ENCODE results near the gene YBEY.

- TF ChIP-seq, protein P1, sequence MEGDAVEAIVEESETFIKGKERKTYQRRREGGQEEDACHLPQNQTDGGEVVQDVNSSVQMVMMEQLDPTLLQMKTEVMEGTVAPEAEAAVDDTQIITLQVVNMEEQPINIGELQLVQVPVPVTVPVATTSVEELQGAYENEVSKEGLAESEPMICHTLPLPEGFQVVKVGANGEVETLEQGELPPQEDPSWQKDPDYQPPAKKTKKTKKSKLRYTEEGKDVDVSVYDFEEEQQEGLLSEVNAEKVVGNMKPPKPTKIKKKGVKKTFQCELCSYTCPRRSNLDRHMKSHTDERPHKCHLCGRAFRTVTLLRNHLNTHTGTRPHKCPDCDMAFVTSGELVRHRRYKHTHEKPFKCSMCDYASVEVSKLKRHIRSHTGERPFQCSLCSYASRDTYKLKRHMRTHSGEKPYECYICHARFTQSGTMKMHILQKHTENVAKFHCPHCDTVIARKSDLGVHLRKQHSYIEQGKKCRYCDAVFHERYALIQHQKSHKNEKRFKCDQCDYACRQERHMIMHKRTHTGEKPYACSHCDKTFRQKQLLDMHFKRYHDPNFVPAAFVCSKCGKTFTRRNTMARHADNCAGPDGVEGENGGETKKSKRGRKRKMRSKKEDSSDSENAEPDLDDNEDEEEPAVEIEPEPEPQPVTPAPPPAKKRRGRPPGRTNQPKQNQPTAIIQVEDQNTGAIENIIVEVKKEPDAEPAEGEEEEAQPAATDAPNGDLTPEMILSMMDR (IDR thresholded peaks at IDR 0.05): no peak
- TF ChIP-seq ZFX (IDR thresholded peaks at IDR 0.05; ENCODE audit: borderline replicate concordance): no peak
Observed at GRCh38 chr21:46266946-46267345, 19.2 kb upstream of the YBEY start.
